Measurements from ENCODE around the gene FANCC. TPM values are rescaled to one million over a fixed set of nuclear protein-coding genes. Genes with fewer than 3 reads are reported as not detected.

FANCC gene
- total and polyA plus RNA-seq, 10 donors, result 0.89 to 9.7 (median 6.6) TPM

- intact Hi-C loops (cut with DNase I; ENCODE audit: low total_unique reads), result loop anchor here (5.0 kb wide), 1 partner anchor 457 kb away; no protein-coding TSS in a partner anchor
- H3K4me3 ChIP-seq, result no peak overlapping the region
- H3K27ac ChIP-seq, result no peak overlapping the region
- no peaks in the 10 kb centered on the region for H3K4me1 ChIP-seq
- H3K36me3 ChIP-seq, result peaks cover 0 to 23% (median 0%) of the 10 kb centered on the region in 6 donors
- DNase-seq, result no peak
- no peaks in the 10 kb centered on the region for H3K27me3 ChIP-seq (replicated peaks in 1 of 7)
- 90 to 95% (median 92%) methylated on average over 9 of the region's 9 CpGs for WGBS, 5 donors
- no peaks in the 10 kb centered on the region for H3K9me3 ChIP-seq
- TF ChIP-seq CTCF (IDR thresholded peaks at IDR 0.05 in 8 of 11, conservative IDR thresholded peaks at IDR 0.05 in 3 of 11) (no peak), POLR2AphosphoS5 (IDR thresholded peaks at IDR 0.05) (no peak), POLR2A (IDR thresholded peaks at IDR 0.05) (no peak)
These were observed 183.0 kb downstream of the FANCC start for GRCh38 chr9:95134457-95134881.

- 80 to 96% (median 90%) methylated on average over 4 of the region's 4 CpGs for WGBS, 5 donors
- Histone ChIP-seq H3K9me3 (no peaks in the 10 kb centered on the region), H3K4me3 (no peak overlapping the region), H3K4me1 (no peaks in the 10 kb centered on the region), H3K36me3 (peaks cover 0 to 22% (median 0%) of the 10 kb centered on the region in 6 donors), H3K27ac (no peak overlapping the region), H3K27me3 (replicated peaks in 1 of 7) (no peaks in the 10 kb centered on the region)
- intact Hi-C loops (cut with DNase I; ENCODE audit: low total_unique reads), result loop anchor here (5.0 kb wide), 1 partner anchor 456 kb away; no protein-coding TSS in a partner anchor
- no peak for TF ChIP-seq POLR2A (IDR thresholded peaks at IDR 0.05)
- TF ChIP-seq POLR2AphosphoS5 (IDR thresholded peaks at IDR 0.05), result no peak
- TF ChIP-seq CTCF (IDR thresholded peaks at IDR 0.05 in 8 of 11, conservative IDR thresholded peaks at IDR 0.05 in 3 of 11), result no peak
- DNase-seq, result no peak
These were observed 184.2 kb downstream of the FANCC start for GRCh38 chr9:95133325-95133705.

- Histone ChIP-seq H3K27me3 (replicated peaks in 1 of 7) (no peaks in the 10 kb centered on the region), H3K36me3 (peaks cover 0 to 15% (median 0%) of the 10 kb centered on the region in 6 donors), H3K4me3 (no peak overlapping the region), H3K4me1 (peaks cover 0 to 3% (median 2%) of the 10 kb centered on the region in 6 donors), H3K27ac (no peak overlapping the region), H3K9me3 (no peaks in the 10 kb centered on the region)
- 78 to 89% (median 82%) methylated on average over 17 of the region's 17 CpGs for WGBS, 5 donors
- intact Hi-C loops (cut with DNase I; ENCODE audit: low total_unique reads), result loop anchor here (5.0 kb wide), 1 partner anchor 455 kb away; no protein-coding TSS in a partner anchor
- TF ChIP-seq POLR2A (IDR thresholded peaks at IDR 0.05), result no peak
- no peak for TF ChIP-seq CTCF (IDR thresholded peaks at IDR 0.05 in 8 of 11, conservative IDR thresholded peaks at IDR 0.05 in 3 of 11)
- no peak for TF ChIP-seq POLR2AphosphoS5 (IDR thresholded peaks at IDR 0.05)
- DNase-seq, result no peak
These were observed 184.9 kb downstream of the FANCC start for GRCh38 chr9:95132366-95133324.

Measured in spleen (tissue), 11 donors.